Measurements from ENCODE around the gene SLCO4A1. TPM values are rescaled to one million over a fixed set of nuclear protein-coding genes. Genes with fewer than 3 reads are reported as not detected.

The SLCO4A1 gene
- total RNA-seq, 1 donor: 15.3 TPM

GRCh38 chr20:62635232-62635631 is 7.1 kb upstream of the SLCO4A1 start:
- DNase-seq (ENCODE audit: low read depth in 2 of 3, low spot score in 2 of 3): no peak

GRCh38 chr20:62635852-62636251 is 6.5 kb upstream of the SLCO4A1 start:
- no peak for DNase-seq (ENCODE audit: low read depth in 2 of 3, low spot score in 2 of 3)

- peak in 2 of 3 donors; percentile 48 to 59 for DNase-seq (ENCODE audit: low read depth in 2 of 3, low spot score in 2 of 3)
Measured at GRCh38 chr20:62636446-62636845, 5.9 kb upstream of the SLCO4A1 start.

- DNase-seq (ENCODE audit: low read depth in 2 of 3, low spot score in 2 of 3): no peak
Measured at GRCh38 chr20:62637110-62637509, 5.2 kb upstream of the SLCO4A1 start.

GRCh38 chr20:62637521-62638054 is 4.7 kb upstream of the SLCO4A1 start:
- DNase-seq (ENCODE audit: low read depth in 2 of 3, low spot score in 2 of 3): no peak

- DNase-seq (ENCODE audit: low read depth in 2 of 3, low spot score in 2 of 3): no peak
Measured at GRCh38 chr20:62638055-62638570, 4.2 kb upstream of the SLCO4A1 start.

GRCh38 chr20:62638679-62639406 is 3.5 kb upstream of the SLCO4A1 start:
- no peak for DNase-seq (ENCODE audit: low read depth in 2 of 3, low spot score in 2 of 3)

- no peak for DNase-seq (ENCODE audit: low read depth in 2 of 3, low spot score in 2 of 3)
Measured at GRCh38 chr20:62639765-62640164, 2.5 kb upstream of the SLCO4A1 start.

- DNase-seq (ENCODE audit: low read depth in 2 of 3, low spot score in 2 of 3): no peak
Measured at GRCh38 chr20:62640870-62641269, 1.4 kb upstream of the SLCO4A1 start.

GRCh38 chr20:62641321-62642050 is 817 bp upstream of the SLCO4A1 start:
- DNase-seq (ENCODE audit: low read depth in 2 of 3, low spot score in 2 of 3): peak in 2 of 3 donors; percentile 67 to 83

- DNase-seq (ENCODE audit: low read depth in 2 of 3, low spot score in 2 of 3): peak in 2 of 3 donors; percentile 51 to 56
Measured at GRCh38 chr20:62642666-62643520, 590 bp downstream of the SLCO4A1 start.

- DNase-seq (ENCODE audit: low read depth in 2 of 3, low spot score in 2 of 3): no peak
Measured at GRCh38 chr20:62643521-62644043, 1.3 kb downstream of the SLCO4A1 start.

- no peak for DNase-seq (ENCODE audit: low read depth in 2 of 3, low spot score in 2 of 3)
Measured at GRCh38 chr20:62644044-62644795, 1.9 kb downstream of the SLCO4A1 start.

GRCh38 chr20:62644802-62645496 is 2.6 kb downstream of the SLCO4A1 start:
- peak in 1 of 3 donors; percentile 29 for DNase-seq (ENCODE audit: low read depth in 2 of 3, low spot score in 2 of 3)

GRCh38 chr20:62645613-62646012 is 3.3 kb downstream of the SLCO4A1 start:
- no peak for DNase-seq (ENCODE audit: low read depth in 2 of 3, low spot score in 2 of 3)

GRCh38 chr20:62646851-62647520 is 4.7 kb downstream of the SLCO4A1 start:
- DNase-seq (ENCODE audit: low read depth in 2 of 3, low spot score in 2 of 3): no peak

GRCh38 chr20:62647521-62648317 is 5.4 kb downstream of the SLCO4A1 start:
- no peak for DNase-seq (ENCODE audit: low read depth in 2 of 3, low spot score in 2 of 3)

Data from hematopoietic multipotent progenitor cell (in vitro differentiated cells).